ENCODE results near the gene HOXB7. TPM values are rescaled to one million over a fixed set of nuclear protein-coding genes. Genes with fewer than 3 reads are reported as not detected.

Gene HOXB7
- total RNA-seq, 1 donor from 2014 or later: not detected

- TF ChIP-seq CTCF (IDR thresholded peaks at IDR 0.05): no peak
- H3K9me3 Mint-ChIP-seq (ENCODE audit: unreplicated experiment): no peaks in the 10 kb centered on the region
- H3K27me3 Mint-ChIP-seq (ENCODE audit: unreplicated experiment): peaks cover 83% of the 10 kb centered on the region
These were observed 36.2 kb downstream of the HOXB7 start for GRCh38 chr17:48574505-48575065.

GRCh38 chr17:48571826-48572417 is 38.9 kb downstream of the HOXB7 start:
- H3K4me1 Mint-ChIP-seq (ENCODE audit: unreplicated experiment): no peaks in the 10 kb centered on the region
- H3K9me3 Mint-ChIP-seq (ENCODE audit: unreplicated experiment): no peaks in the 10 kb centered on the region
- H3K27ac Mint-ChIP-seq (ENCODE audit: unreplicated experiment): no peak overlapping the region

More at GRCh38 chr17:48574505-48575065, 36.2 kb downstream of the HOXB7 start:
- no peak for DNase-seq (ENCODE audit: extremely low spot score, unreplicated experiment)
- no peak overlapping the region for H3K27ac Mint-ChIP-seq (ENCODE audit: unreplicated experiment)
- no peak overlapping the region for H3K4me3 Mint-ChIP-seq (ENCODE audit: unreplicated experiment)
- no peaks in the 10 kb centered on the region for H3K36me3 Mint-ChIP-seq (ENCODE audit: unreplicated experiment)
- H3K4me1 Mint-ChIP-seq (ENCODE audit: unreplicated experiment): no peaks in the 10 kb centered on the region

GRCh38 chr17:48571024-48571818 is 39.6 kb downstream of the HOXB7 start:
- Mint-ChIP-seq H3K36me3 (ENCODE audit: unreplicated experiment) (no peaks in the 10 kb centered on the region), H3K4me3 (ENCODE audit: unreplicated experiment) (peak overlapping the region; percentile 5), H3K27me3 (ENCODE audit: unreplicated experiment) (peaks cover 56% of the 10 kb centered on the region), H3K4me1 (ENCODE audit: unreplicated experiment) (no peaks in the 10 kb centered on the region), H3K27ac (ENCODE audit: unreplicated experiment) (no peak overlapping the region), H3K9me3 (ENCODE audit: unreplicated experiment) (no peaks in the 10 kb centered on the region)
- no peak for DNase-seq (ENCODE audit: extremely low spot score, unreplicated experiment)
- TF ChIP-seq CTCF (IDR thresholded peaks at IDR 0.05): no peak

More at GRCh38 chr17:48571826-48572417, 38.9 kb downstream of the HOXB7 start:
- Mint-ChIP-seq H3K4me3 (ENCODE audit: unreplicated experiment) (no peak overlapping the region), H3K27me3 (ENCODE audit: unreplicated experiment) (peaks cover 61% of the 10 kb centered on the region), H3K36me3 (ENCODE audit: unreplicated experiment) (no peaks in the 10 kb centered on the region)
- DNase-seq (ENCODE audit: extremely low spot score, unreplicated experiment): no peak
- no peak for TF ChIP-seq CTCF (IDR thresholded peaks at IDR 0.05)

- peaks cover 50% of the 10 kb centered on the region for H3K27me3 Mint-ChIP-seq (ENCODE audit: unreplicated experiment)
- no peak overlapping the region for H3K27ac Mint-ChIP-seq (ENCODE audit: unreplicated experiment)
- peak overlapping the region; percentile 5 for H3K4me3 Mint-ChIP-seq (ENCODE audit: unreplicated experiment)
- H3K4me1 Mint-ChIP-seq (ENCODE audit: unreplicated experiment): no peaks in the 10 kb centered on the region
- no peak for TF ChIP-seq CTCF (IDR thresholded peaks at IDR 0.05)
- H3K9me3 Mint-ChIP-seq (ENCODE audit: unreplicated experiment): no peaks in the 10 kb centered on the region
- H3K36me3 Mint-ChIP-seq (ENCODE audit: unreplicated experiment): no peaks in the 10 kb centered on the region
- DNase-seq (ENCODE audit: extremely low spot score, unreplicated experiment): no peak
These were observed 40.3 kb downstream of the HOXB7 start for GRCh38 chr17:48570325-48571023.

Measured in osteocyte (in vitro differentiated cells).